ENCODE data around the gene NBAS. TPM values are rescaled to one million over a fixed set of nuclear protein-coding genes. Genes with fewer than 3 reads are reported as not detected.
"Not testable (repeated sequence)": the region's sequence is repeated elsewhere in the genome, so short reads cannot be mapped to it uniquely, and the experiment has no call there.

Gene NBAS
- total RNA-seq, 2 experiments from 2014 or later = 28.2 to 31.8 TPM

- Mint-ChIP-seq H3K27me3 (ENCODE audit: low read depth) (no peaks in the 10 kb centered on the region), H3K4me3 (no peak overlapping the region), H3K4me1 (ENCODE audit: low read depth) (no peaks in the 10 kb centered on the region), H3K36me3 (ENCODE audit: low read depth) (peaks cover 13% of the 10 kb centered on the region), H3K27ac (no peak overlapping the region), H3K9me3 (ENCODE audit: insufficient read depth) (no peaks in the 10 kb centered on the region)
- no peak for ATAC-seq
- ChIA-PET CTCF (no interaction called here), POLR2A (no interaction called here)
- no peak for DNase-seq
These were observed 148.4 kb downstream of the NBAS start for GRCh38 chr2:15412779-15413178.

GRCh38 chr2:15412309-15412708 lies 148.8 kb downstream of the NBAS start:
- H3K4me1 Mint-ChIP-seq (ENCODE audit: low read depth) = no peaks in the 10 kb centered on the region
- peaks cover 13% of the 10 kb centered on the region for H3K36me3 Mint-ChIP-seq (ENCODE audit: low read depth)
- no peak overlapping the region for H3K27ac Mint-ChIP-seq
- ChIA-PET POLR2A (no interaction called here), CTCF (no interaction called here)
- H3K9me3 Mint-ChIP-seq (ENCODE audit: insufficient read depth) = no peaks in the 10 kb centered on the region
- H3K27me3 Mint-ChIP-seq (ENCODE audit: low read depth) = no peaks in the 10 kb centered on the region
- no peak overlapping the region for H3K4me3 Mint-ChIP-seq
- no peak for DNase-seq
- ATAC-seq = no peak

- ChIA-PET CTCF (interaction anchor here (0.7 kb wide), 1 partner anchor 62 kb away, joined by 3 read pairs; no protein-coding TSS in a partner anchor), POLR2A (no interaction called here)
- Mint-ChIP-seq H3K9me3 (ENCODE audit: insufficient read depth) (no peaks in the 10 kb centered on the region), H3K27me3 (ENCODE audit: low read depth) (no peaks in the 10 kb centered on the region), H3K4me1 (ENCODE audit: low read depth) (no peaks in the 10 kb centered on the region), H3K36me3 (ENCODE audit: low read depth) (peaks cover 13% of the 10 kb centered on the region), H3K27ac (no peak overlapping the region), H3K4me3 (no peak overlapping the region)
- no peak for DNase-seq
- ATAC-seq = no peak
These were observed 150.2 kb downstream of the NBAS start for GRCh38 chr2:15410884-15411283.

GRCh38 chr2:15408759-15409158 lies 152.4 kb downstream of the NBAS start:
- Mint-ChIP-seq H3K36me3 (ENCODE audit: low read depth) (peaks cover 14% of the 10 kb centered on the region), H3K9me3 (ENCODE audit: insufficient read depth) (no peaks in the 10 kb centered on the region), H3K4me1 (ENCODE audit: low read depth) (no peaks in the 10 kb centered on the region), H3K27ac (no peak overlapping the region), H3K4me3 (no peak overlapping the region), H3K27me3 (ENCODE audit: low read depth) (no peaks in the 10 kb centered on the region)
- POLR2A ChIA-PET = no interaction called here
- no peak for DNase-seq
- CTCF ChIA-PET = no interaction called here
- ATAC-seq = no peak

- DNase-seq (no peak), ATAC-seq (no peak)
- Mint-ChIP-seq H3K4me3 (no peak overlapping the region), H3K4me1 (ENCODE audit: low read depth) (no peaks in the 10 kb centered on the region), H3K36me3 (ENCODE audit: low read depth) (peaks cover 11% of the 10 kb centered on the region), H3K27me3 (ENCODE audit: low read depth) (no peaks in the 10 kb centered on the region), H3K27ac (no peak overlapping the region), H3K9me3 (ENCODE audit: insufficient read depth) (no peaks in the 10 kb centered on the region)
- CTCF ChIA-PET = no interaction called here
- POLR2A ChIA-PET = no interaction called here
These were observed 153.5 kb downstream of the NBAS start for GRCh38 chr2:15407666-15408065.

GRCh38 chr2:15404511-15404910 lies 156.6 kb downstream of the NBAS start:
- ATAC-seq; H3K4me1 Mint-ChIP-seq (ENCODE audit: low read depth); POLR2A ChIA-PET; H3K27me3 Mint-ChIP-seq (ENCODE audit: low read depth); H3K27ac Mint-ChIP-seq; CTCF ChIA-PET; DNase-seq; H3K4me3 Mint-ChIP-seq; H3K9me3 Mint-ChIP-seq (ENCODE audit: insufficient read depth): not testable (repeated sequence)
- peaks cover 11% of the 10 kb centered on the region for H3K36me3 Mint-ChIP-seq (ENCODE audit: low read depth)

GRCh38 chr2:15400240-15400826 lies 160.8 kb downstream of the NBAS start:
- POLR2A ChIA-PET = no interaction called here
- ATAC-seq (no peak), DNase-seq (no peak)
- Mint-ChIP-seq H3K36me3 (ENCODE audit: low read depth) (peaks cover 6% of the 10 kb centered on the region), H3K4me3 (no peak overlapping the region), H3K27ac (no peak overlapping the region), H3K9me3 (ENCODE audit: insufficient read depth) (no peaks in the 10 kb centered on the region), H3K4me1 (ENCODE audit: low read depth) (no peaks in the 10 kb centered on the region), H3K27me3 (ENCODE audit: low read depth) (no peaks in the 10 kb centered on the region)
- CTCF ChIA-PET = no interaction called here

- no peaks in the 10 kb centered on the region for H3K4me1 Mint-ChIP-seq (ENCODE audit: low read depth)
- no peak overlapping the region for H3K4me3 Mint-ChIP-seq
- H3K36me3 Mint-ChIP-seq (ENCODE audit: low read depth) = peaks cover 6% of the 10 kb centered on the region
- ChIA-PET CTCF (no interaction called here), POLR2A (no interaction called here)
- DNase-seq (no peak), ATAC-seq (no peak)
- H3K9me3 Mint-ChIP-seq (ENCODE audit: insufficient read depth) = no peaks in the 10 kb centered on the region
- H3K27ac Mint-ChIP-seq = peak overlapping the region; percentile 34
- H3K27me3 Mint-ChIP-seq (ENCODE audit: low read depth) = no peaks in the 10 kb centered on the region
These were observed 161.9 kb downstream of the NBAS start for GRCh38 chr2:15399241-15399640.

- no peaks in the 10 kb centered on the region for H3K4me1 Mint-ChIP-seq (ENCODE audit: low read depth)
- H3K27ac Mint-ChIP-seq = no peak overlapping the region
These were observed 169.4 kb downstream of the NBAS start for GRCh38 chr2:15391751-15392150.

GRCh38 chr2:15389895-15390294 lies 171.2 kb downstream of the NBAS start:
- DNase-seq (no peak), ATAC-seq (no peak)
- Mint-ChIP-seq H3K27me3 (ENCODE audit: low read depth) (no peaks in the 10 kb centered on the region), H3K9me3 (ENCODE audit: insufficient read depth) (no peaks in the 10 kb centered on the region), H3K4me1 (ENCODE audit: low read depth) (no peaks in the 10 kb centered on the region), H3K4me3 (no peak overlapping the region), H3K27ac (no peak overlapping the region), H3K36me3 (ENCODE audit: low read depth) (peaks cover 16% of the 10 kb centered on the region)
- POLR2A ChIA-PET = no interaction called here
- CTCF ChIA-PET = no interaction called here

More at GRCh38 chr2:15391751-15392150, 169.4 kb downstream of the NBAS start:
- Mint-ChIP-seq H3K9me3 (ENCODE audit: insufficient read depth) (no peaks in the 10 kb centered on the region), H3K4me3 (no peak overlapping the region), H3K36me3 (ENCODE audit: low read depth) (peaks cover 16% of the 10 kb centered on the region), H3K27me3 (ENCODE audit: low read depth) (no peaks in the 10 kb centered on the region)
- CTCF ChIA-PET = no interaction called here
- DNase-seq = no peak
- no peak for ATAC-seq
- POLR2A ChIA-PET = no interaction called here

GRCh38 chr2:15389326-15389700 lies 171.8 kb downstream of the NBAS start:
- no peaks in the 10 kb centered on the region for H3K4me1 Mint-ChIP-seq (ENCODE audit: low read depth)
- ChIA-PET POLR2A (no interaction called here), CTCF (no interaction called here)
- peaks cover 16% of the 10 kb centered on the region for H3K36me3 Mint-ChIP-seq (ENCODE audit: low read depth)
- DNase-seq = no peak
- H3K27ac Mint-ChIP-seq = no peak overlapping the region
- H3K27me3 Mint-ChIP-seq (ENCODE audit: low read depth) = no peaks in the 10 kb centered on the region
- no peaks in the 10 kb centered on the region for H3K9me3 Mint-ChIP-seq (ENCODE audit: insufficient read depth)
- H3K4me3 Mint-ChIP-seq = no peak overlapping the region
- ATAC-seq = no peak

GRCh38 chr2:15388406-15389325 lies 172.5 kb downstream of the NBAS start:
- H3K4me3 Mint-ChIP-seq = no peak overlapping the region
- no peaks in the 10 kb centered on the region for H3K27me3 Mint-ChIP-seq (ENCODE audit: low read depth)
- H3K4me1 Mint-ChIP-seq (ENCODE audit: low read depth) = no peaks in the 10 kb centered on the region
- no peak overlapping the region for H3K27ac Mint-ChIP-seq
- H3K36me3 Mint-ChIP-seq (ENCODE audit: low read depth) = peaks cover 14% of the 10 kb centered on the region
- no peaks in the 10 kb centered on the region for H3K9me3 Mint-ChIP-seq (ENCODE audit: insufficient read depth)
- ChIA-PET CTCF (no interaction called here), POLR2A (no interaction called here)
- ATAC-seq (no peak), DNase-seq (no peak)
